Hindlimb muscle (tissue), 1 donor: ENCODE data around the gene TRMT112. TPM values are rescaled to one million over a fixed set of nuclear protein-coding genes. Genes with fewer than 3 reads are reported as not detected.
A peak's percentile ranks its signal among the peaks of the same experiment; 100 is the strongest.
"Not testable (repeated sequence)": the region's sequence is repeated elsewhere in the genome, so short reads cannot be mapped to it uniquely, and the experiment has no call there.

Experiments
- DNase-seq: peaks from one replicate; pipeline ENCODE4 v3.0.0-alpha.2; 2013
- polyA plus RNA-seq: library from polyadenylated mRNA; unstranded; fragments of 120-200 nt; gene quantifications from one replicate; pipeline ENCODE4 v1.2.1, GENCODE V29; 2013; ENCODE audit not compliant: insufficient read length

Gene TRMT112
- polyA plus RNA-seq, 1 donor, result 179 TPM

DNA sequence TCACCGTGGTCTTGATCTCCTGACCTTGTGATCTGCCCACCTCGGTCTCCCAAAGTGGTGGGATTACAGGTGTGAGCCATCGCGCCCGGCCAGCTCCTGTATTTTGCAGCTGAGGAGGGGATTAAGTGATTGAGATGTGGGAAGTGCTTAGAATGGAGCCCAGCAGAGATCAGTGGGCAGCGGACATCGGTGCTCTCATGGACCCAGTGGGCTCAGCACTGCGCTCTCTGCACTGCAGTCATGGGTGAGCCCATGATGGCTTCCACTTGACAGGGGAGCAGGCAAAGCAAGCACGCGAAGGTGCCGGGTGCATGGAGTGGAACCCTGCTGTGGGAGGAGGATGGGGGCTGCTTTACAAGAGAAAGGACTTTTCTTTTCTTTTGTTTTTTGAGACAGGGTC lies 13.5 kb upstream of the TRMT112 start:
- DNase-seq, result no peak

DNA sequence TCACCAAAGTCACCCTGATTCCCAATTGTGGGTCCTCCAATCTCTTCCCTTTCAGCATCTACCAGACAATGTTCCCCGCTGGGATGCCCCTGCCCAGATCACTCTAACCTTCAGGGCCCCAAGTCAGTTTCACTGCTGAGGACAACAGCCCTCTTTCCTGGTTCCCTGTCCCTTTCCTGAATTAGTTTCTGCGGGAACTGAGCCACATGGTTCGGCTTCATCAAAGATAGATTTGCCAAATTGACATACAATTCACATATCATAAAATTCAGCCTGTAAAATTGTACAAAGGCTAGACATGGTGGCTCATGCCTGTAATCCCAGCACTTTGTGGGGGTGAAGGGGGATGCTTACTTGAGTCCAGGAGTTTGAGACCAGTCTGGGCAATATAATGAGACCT lies 10.6 kb upstream of the TRMT112 start:
- no peak for DNase-seq

DNA sequence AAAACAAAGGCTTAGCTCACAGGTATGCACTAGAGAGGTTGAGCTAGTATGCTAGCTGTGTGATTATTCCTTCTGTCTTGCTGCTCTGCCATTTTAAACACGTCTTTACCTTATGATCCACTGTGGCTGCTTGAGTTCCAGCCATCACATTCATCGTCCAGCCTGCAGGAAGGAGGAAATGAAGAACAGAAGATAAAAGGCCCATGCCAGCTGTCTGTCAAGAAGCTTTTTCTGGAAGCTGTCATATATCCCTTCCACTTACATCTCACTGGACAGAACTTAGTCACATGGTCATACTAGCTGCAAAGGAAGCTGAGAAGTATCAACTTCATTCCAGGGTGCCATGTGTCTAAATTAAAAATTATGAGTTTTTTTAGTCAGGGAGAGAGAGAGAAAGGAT lies 10.0 kb upstream of the TRMT112 start:
- no peak for DNase-seq

DNA sequence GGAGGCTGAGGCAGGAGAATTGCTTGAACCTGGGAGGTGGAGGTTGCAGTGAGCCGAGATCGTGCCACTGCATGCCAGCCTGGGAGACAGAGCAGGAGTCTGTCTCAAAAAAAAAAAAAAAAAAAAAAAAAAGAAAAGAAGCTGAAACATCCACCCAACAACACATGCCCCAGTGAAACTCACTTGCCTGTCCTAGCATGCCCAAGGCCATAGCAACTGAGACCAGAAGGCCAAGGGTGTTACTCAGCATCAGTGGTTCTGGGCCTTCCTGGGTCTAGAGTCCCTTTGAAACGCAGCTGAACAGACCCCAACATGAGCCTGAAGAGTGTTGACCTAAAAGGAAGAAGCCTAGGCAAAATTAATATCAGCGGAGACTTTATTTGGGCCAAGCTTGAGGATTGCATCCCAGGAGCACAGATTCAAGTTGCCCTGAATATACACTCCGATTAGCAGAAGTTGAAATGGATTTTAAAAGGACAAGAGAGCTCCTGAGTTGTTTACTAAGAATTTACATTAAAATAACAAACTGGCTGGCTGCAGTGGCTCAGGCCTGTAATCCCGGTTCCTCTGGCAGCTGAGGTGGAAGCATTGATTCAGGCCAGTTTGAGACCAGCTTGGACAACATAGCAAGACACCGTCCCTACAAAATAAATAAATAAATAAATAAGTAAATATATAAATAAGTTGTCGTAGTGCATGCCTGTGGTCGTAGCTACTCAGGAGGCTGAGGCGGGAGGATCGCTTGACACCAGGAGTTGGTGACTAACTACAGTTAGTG lies 7.5 kb upstream of the TRMT112 start:
- no peak for DNase-seq

DNA sequence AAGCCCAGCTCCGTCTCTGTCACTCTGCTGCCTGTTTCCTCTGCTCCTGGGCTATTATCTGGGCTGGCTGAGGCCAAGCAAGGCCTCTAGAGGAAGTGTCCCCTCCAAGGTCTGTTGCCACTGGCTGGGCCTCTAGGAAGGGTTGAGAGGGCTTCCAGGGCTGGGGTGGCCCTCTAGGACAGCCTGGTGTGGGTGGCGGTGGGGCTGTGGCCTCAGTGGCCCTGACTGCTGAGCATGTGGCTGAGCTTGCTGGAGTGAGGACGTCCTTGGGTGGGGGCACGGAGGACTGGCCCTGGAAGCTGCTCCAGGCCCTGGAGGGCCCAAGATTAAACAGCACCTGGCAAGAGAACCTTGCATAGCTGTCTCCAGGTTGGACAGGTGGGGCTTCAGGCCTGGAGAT lies 6.6 kb upstream of the TRMT112 start:
- DNase-seq, result not testable (repeated sequence)

DNA sequence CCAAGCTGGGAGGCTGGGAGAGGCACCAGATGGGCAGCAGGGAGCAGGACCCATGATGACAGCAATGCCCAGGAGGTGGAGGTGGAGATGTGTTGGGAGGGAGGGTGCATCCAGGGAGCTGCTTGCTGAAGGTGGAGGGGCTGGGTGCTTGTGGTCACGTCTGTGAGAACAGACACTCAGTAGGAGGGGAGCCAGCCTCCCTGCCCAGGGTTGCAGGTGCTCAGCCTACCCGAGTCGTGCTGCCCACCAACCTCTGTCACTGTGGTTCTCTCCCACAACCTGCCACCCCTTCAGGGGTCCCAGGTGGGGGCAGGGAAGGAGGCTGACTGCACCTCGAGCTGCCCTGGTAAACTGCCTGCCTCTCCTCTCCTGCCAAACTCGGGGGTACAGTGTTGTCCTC lies 6.0 kb upstream of the TRMT112 start:
- no peak for DNase-seq

DNA sequence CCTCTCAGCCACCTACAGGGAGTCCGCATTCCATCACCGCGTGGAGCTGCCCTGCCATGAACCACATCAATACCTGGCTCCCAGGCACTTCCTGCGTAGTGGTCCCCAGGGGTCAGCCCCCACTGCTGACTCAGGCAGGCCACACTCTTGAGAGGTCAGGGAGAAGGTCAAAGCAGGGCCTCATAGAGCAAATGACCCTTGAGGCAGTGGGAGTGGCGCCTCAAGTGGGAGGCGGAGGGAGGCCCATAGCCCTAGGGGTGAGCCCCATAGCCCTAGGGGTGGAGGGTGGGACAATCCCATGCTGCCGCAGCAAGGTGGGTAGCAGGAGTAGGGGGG lies 5.5 kb upstream of the TRMT112 start:
- DNase-seq, result no peak

DNA sequence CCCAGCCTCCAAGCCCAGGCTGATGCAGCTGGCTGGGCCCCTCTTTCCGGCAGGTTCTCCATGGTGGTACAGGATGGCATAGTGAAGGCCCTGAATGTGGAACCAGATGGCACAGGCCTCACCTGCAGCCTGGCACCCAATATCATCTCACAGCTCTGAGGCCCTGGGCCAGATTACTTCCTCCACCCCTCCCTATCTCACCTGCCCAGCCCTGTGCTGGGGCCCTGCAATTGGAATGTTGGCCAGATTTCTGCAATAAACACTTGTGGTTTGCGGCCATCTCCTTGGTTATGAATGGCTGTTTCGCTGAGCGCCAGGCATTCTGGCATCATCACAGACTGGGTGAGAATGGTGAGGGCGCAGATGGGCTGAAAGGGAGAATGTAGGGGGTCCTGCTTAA lies 4.2 kb upstream of the TRMT112 start:
- DNase-seq, result no peak

DNA sequence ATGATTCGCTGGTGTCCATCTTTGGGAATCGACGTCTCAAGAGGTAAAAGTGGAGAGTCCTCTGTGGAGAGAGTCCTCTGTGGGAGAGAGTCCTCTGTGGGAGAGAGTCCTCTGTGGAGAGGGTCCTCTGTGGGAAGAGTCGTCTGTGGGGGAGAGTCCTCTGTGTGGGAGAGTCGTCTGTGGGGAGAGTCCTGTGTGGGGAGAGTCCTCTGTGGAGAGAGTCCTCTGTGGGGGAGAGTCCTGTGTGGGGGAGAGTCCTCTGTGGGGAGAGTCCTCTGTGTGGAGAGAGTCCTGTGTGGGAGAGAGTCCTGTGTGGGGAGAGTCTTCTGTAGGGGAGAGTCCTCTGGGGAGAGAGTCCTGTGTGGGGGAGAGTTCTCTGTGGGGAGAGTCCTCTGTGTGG lies 3.7 kb upstream of the TRMT112 start:
- no peak for DNase-seq

DNA sequence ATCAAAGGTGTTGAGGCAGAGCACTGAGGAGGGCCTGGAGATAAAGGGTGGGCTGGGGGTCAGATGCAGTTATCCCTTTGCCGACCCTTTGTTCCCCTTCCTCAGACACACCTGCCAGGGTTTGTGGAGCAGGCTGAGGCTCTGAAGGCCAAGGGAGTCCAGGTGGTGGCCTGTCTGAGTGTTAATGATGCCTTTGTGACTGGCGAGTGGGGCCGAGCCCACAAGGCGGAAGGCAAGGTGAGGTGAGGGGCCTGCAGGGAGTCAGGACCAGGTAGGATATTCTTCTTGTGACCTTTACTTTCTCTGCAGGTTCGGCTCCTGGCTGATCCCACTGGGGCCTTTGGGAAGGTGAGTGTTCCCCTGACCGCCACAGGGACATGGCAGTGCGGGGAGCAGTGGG lies 3.2 kb upstream of the TRMT112 start:
- no peak for DNase-seq

DNA sequence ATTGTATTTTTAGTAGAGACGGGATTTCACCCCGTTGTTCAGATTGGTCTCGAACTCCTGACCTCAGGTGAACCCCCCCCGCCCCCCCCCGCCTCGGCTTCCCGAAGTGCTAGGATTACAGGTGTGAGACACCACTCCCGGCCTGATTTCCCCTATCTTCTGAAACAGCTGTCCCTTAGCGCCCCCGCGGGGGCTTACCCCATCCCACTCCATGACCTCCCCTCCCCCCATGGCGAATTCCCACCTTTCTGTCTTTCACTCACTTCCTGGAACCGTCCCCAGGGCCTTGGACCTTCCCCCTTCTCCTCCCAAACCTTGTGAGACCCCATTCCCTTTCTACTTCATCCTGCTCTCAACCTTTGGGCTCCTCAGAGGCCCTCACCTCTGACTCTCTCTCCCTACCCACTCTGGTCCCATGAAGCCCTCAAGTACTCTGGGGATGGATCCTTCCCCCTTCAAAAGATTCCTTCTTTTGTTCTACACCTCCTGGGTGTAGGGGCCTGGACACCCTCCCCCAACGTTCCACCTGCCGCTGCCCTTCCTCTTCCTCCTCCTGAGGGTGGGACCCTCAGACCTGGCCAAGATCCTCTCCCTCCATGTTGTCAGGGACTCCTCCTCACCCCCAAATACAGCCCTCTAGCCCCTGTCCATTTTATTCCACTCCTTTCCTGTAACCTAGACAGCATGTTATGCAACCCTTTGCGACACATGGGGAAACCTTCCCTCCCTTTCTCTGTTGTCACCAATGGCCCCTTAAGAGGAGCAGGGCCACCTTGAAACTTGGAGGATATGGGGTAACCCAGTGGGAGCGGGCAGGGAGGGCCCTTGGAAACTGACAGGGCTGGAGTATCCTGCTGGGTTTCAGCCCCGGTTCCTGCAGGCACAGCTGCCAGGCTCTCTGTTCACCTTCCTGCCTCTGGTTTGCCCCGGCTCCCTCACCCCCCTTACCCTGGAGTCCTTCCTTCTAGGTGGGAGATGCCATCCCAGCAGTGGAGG lies 1.7 kb upstream of the TRMT112 start:
- no peak for DNase-seq

DNA sequence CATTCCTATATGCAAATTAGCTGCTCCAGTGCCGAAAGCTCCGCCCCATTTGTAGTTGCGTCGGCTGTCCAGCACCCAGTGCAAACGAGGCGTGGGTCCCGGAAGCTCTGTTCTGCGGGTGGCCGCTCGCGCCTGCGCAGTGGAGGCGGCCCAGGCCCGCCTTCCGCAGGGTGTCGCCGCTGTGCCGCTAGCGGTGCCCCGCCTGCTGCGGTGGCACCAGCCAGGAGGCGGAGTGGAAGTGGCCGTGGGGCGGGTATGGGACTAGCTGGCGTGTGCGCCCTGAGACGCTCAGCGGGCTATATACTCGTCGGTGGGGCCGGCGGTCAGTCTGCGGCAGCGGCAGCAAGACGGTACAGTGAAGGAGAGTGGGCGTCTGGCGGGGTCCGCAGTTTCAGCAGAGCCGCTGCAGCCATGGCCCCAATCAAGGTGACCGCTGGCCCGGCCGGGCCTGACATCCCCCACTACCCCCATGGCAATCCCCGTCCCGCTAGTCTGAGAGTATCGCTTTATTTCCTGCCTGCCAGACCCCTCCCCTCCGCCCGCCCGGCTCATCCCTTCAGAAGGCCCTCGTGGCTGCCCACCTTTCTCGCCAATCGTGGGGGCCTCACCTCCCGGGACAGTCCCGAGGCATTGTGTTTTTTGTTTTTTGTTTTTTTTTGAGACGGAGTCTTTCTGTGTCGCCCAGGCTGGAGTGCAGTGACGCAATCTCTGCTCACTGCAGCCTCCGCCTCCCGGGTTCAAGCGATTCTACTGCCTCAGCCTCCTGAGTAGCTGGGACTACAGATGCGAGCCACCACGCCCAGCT lies 804 bp upstream of the TRMT112 start, which contains the start of gene PRDX5:
Gene PRDX5, plus strand, starts transcription at position 161 of the 805 bp plus-strand sequence. Its CDS starts 95 bp downstream, at position 256.
- peak; percentile 97 for DNase-seq

DNA sequence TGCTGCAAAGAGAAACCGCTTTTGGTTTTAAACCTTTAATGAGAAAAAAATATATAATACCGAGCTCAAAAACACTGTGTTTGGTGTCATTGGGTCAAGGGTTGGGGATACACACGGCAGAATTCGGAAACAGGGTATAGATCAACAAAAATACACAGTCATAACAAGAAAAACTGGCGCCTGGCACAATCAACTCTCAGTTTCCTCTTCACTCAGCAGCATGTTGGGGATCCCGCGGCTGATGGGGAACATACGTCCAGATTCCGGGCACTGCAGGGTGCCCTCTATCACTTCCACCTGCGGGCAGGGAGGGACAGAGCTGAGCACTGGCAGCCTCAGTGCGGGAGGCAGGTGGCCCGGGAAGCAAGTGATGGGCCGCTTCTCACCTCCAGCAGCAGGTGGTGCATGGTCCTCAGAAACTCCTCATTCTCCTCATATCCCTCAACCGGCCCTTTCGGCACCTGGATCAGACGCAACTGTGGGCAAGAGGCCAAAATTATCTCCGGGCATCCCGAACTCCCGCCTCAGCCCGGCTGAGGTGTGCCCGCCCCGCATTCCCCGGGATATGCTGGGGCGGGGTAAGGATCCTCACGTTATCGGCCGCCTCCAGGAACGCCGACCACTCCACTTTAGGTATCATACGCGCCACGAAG lies 561 bp downstream of the TRMT112 start:
- DNase-seq, result no peak

DNA sequence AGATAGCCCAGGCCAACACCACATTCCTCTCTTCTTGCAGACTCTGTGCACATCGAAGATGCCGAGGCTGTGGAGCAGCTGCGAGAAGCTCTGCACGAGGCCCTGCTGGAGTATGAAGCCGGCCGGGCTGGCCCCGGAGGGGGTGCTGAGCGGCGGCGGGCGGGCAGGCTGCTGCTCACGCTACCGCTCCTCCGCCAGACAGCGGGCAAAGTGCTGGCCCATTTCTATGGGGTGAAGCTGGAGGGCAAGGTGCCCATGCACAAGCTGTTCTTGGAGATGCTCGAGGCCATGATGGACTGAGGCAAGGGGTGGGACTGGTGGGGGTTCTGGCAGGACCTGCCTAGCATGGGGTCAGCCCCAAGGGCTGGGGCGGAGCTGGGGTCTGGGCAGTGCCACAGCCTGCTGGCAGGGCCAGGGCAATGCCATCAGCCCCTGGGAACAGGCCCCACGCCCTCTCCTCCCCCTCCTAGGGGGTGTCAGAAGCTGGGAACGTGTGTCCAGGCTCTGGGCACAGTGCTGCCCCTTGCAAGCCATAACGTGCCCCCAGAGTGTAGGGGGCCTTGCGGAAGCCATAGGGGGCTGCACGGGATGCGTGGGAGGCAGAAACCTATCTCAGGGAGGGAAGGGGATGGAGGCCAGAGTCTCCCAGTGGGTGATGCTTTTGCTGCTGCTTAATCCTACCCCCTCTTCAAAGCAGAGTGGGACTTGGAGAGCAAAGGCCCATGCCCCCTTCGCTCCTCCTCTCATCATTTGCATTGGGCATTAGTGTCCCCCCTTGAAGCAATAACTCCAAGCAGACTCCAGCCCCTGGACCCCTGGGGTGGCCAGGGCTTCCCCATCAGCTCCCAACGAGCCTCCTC lies 1.5 kb downstream of the TRMT112 start:
- DNase-seq, result not testable (repeated sequence)

DNA sequence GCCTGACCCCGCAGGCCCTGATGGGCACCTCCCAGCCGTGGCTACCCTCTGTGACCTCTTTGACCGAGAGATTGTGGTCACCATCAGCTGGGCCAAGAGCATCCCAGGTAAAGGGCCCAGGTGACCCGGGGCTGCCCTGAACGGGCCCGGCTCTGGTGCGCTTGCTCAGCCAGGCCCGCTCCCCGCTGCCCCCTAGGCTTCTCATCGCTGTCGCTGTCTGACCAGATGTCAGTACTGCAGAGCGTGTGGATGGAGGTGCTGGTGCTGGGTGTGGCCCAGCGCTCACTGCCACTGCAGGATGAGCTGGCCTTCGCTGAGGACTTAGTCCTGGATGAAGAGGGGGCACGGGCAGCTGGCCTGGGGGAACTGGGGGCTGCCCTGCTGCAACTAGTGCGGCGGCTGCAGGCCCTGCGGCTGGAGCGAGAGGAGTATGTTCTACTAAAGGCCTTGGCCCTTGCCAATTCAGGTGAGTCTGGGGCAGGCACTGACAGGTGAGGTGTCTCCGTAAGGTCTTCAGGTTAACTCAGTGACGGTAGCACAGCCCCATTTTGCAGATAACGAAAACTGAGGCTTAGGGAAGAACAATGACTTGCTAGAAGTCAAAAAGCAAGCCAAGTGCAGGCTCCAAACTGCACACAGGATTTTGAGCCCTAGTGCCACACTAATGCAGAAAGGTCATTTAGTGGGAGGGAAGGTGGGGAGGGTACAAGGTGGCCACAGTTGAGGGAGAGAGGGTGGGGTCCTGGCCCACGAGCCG lies 2.4 kb downstream of the TRMT112 start:
- no peak for DNase-seq

DNA sequence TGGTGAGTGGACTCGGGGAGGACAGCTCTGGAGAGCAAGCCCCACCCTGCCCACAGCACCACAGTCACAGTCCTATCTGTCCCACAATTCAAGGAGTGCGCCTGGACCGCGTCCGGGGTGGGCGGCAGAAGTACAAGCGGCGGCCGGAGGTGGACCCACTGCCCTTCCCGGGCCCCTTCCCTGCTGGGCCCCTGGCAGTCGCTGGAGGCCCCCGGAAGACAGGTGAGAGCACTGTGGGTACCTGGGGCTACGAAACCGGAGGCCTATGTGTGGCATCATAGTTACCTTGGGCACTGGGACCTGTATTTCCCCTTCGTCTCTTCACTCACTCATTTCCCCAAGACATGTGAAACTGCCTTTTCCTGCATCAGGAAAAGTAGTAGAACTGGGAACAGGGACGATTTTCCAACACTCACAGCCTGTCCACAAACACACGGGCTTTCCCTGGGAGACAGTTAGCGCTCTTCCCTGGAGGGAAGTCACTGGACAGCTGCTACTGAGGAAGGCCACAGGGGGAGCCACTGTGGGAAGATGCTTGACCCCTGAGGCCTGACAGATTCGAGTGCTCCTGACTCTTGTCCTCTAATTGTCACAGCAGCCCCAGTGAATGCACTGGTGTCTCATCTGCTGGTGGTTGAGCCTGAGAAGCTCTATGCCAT lies 3.1 kb downstream of the TRMT112 start:
- DNase-seq, result no peak

DNA sequence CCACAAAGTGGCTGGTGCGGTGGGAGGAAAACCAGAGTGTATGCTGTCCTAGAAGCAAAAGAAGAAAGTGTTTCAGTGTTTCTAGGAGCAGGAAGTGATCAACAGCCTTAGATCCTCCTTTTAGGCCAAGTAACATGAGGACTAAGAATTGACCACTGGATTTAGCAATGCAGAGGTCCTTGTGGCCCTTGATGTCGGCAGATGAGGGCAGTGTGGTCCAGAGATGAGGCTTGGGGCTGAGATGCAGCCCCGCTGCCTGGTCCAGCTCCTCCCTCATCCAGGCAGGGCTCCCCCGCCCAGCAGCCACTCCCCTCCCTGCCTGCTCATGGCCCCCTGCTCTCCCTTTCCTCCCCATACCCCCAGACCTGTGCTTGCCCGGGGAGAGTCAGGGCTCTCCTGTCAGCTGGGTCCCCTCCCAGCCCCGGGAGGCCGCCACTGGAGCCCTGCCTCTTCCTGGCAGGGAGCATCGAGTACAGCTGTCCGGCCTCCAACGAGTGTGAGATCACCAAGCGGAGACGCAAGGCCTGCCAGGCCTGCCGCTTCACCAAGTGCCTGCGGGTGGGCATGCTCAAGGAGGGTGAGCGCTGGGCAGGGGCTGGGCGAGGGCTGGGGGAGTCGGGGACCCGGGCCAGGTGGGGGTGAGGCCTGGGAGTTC lies 3.7 kb downstream of the TRMT112 start:
- DNase-seq, result no peak

DNA sequence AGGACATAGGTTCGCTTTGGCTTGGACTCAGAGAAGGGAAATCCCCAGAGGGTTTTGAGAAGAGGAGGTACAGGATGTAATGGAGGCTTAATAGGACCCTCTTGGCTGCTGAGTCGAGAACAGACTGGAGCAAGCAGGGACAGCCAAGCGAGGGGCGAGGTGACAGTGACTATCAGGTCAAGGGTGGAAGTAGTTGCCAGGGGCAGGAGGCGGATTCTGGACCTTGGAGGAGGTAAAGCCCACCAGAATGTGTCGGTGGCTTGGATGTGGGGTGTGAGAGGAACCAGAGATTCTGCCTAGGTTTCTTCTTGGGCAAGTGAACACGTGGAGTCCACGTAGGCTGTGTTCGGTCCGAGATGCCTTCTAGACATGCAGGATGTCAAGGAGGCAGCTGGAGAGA lies 4.4 kb downstream of the TRMT112 start:
- DNase-seq, result no peak

DNA sequence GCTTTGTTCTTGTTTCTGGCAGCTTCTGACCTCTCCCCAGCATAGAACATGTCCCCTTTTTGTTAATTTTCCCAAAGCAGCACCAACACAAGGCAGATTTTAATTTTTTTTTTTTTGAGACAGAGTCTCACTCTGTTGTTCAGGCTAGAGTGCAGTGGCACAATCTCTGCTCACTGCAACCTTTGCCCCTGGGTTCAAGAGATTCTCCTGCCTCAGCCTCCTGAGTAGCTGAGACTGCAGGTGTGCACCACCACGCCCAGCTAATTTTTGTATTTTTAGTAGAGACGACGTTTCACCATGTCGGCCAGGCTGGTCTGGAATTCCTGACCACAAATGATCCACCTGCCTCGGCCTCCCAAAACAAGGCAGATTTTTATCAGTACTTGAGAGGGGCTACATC lies 9.6 kb downstream of the TRMT112 start:
- not testable (repeated sequence) for DNase-seq
